HG03432 (cell line): ENCODE data around the gene LTB.

ENCODE experiments used
- ATAC-seq: cut with Tn5 transposase; IDR thresholded peaks from one replicate; pipeline ENCODE4 v1.9.1; 2021; ENCODE audit warnings: mild to moderate bottlenecking, moderate library complexity; ENCODE audit not compliant: unreplicated experiment

Gene LTB

DNA sequence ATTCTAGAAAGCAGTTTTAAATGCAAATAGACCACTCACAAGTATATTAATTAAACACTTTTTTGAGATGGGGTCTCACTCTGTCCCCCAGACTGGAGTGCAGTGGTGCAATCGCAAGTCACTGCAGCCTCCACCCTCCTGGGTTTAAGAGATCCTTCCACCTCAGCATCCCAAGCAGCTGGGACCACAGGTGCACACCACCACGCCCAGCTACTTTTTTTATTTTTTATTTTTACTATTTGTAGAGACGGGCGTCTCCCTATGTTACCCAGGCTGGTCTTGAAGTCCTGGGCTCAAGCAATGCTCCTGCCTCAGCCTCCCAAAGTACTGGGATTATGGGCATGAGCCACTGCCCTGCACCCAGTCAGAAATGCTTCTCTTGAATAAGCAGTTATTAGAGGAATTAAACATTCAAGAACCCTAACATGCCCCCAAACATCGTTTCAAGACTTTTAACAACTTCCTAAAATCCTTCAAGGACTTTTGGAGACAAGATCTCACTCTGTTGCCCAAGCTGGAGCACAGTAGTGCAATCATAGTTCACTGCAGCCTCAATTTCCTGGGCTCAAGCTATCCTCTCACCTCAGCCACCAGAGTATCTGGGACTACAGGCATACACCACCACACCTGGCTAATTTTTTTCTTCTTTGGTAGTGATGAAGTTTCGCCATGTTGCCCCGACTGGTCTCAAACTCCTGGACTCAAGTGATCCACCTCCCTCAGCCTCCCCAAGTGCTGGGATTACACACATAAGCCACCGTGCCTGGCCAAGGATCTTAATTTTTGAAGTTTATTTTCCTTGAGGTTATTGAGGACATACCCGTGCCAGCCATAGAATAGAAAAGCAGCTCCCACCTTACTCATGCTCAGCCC, 50.2 kb downstream of the LTB start:
- ATAC-seq, result no peak

DNA sequence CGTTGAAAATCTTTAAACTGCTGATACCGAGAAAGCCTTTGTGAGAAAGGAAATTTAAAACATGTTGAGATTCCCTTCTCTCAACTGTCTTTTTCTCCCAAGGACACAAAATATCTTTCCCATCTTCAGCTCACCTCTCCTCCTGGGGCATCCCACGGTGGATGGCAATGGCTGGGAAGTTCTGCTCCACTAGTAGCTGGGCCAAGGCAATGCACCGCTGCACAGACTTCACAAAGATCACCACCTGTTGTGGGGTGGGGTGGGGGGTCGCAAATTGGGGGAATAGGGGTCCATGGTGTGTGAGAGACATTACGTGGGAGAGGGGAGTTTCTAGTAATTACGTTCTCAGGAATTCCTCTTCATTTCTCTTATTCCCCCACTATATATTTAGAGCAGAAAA, 51.1 kb downstream of the LTB start:
- ATAC-seq, result no peak

DNA sequence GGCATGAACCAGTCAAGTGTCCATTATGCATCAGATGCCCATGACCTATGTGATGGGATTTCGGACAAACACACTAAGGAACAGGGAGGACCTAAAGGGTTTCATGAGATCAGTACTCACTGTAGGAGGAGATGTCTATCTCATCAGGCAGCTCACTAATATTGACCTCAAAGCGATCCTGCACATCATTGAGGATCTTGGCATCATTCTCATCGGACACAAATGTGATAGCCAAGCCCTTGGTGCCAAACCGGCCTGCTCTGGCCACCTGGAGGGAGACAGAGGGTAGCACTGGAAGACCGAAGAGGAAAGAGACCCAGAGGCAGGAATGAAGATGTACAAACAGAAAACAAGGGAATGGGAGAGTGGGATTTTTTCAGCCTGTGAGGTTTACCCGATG, 51.6 kb downstream of the LTB start:
- ATAC-seq, result no peak
